GM10266 (cell line): Measurements from ENCODE around the gene ADM.

Experiments used
- DNase-seq: peaks from one replicate; pipeline ENCODE4 v3.0.0; 2012; ENCODE audit errors: extremely low spot score
- TF ChIP-seq, protein P1 (sequence below): IDR thresholded peaks from 2 replicates; pipeline ENCODE4 v1.5.1; 2012; ENCODE audit warnings: mild to moderate bottlenecking, low read depth; ENCODE audit not compliant: control insufficient read depth, insufficient read depth; ENCODE audit errors: missing control alignments

Gene ADM

DNA sequence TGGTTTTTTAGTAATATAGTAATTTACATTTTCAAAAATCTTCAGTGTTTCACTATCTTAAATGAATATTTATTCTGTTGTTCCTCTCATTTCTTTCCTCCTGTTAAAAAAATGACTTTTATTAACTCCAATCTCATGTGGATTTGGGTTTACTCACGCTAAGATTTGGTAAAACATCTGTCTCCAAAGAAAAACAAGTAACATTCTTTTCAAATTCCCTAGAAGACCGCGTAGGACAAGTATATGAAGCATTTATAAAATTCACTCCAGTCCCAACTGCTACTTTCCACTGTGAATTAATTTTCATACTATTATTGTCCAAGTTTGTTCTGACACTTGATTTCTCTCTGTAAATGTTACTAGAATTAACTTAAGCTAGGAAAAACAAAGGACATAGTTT lies 37.1 kb upstream of the ADM start:
- DNase-seq: no peak
- TF ChIP-seq, protein P1, sequence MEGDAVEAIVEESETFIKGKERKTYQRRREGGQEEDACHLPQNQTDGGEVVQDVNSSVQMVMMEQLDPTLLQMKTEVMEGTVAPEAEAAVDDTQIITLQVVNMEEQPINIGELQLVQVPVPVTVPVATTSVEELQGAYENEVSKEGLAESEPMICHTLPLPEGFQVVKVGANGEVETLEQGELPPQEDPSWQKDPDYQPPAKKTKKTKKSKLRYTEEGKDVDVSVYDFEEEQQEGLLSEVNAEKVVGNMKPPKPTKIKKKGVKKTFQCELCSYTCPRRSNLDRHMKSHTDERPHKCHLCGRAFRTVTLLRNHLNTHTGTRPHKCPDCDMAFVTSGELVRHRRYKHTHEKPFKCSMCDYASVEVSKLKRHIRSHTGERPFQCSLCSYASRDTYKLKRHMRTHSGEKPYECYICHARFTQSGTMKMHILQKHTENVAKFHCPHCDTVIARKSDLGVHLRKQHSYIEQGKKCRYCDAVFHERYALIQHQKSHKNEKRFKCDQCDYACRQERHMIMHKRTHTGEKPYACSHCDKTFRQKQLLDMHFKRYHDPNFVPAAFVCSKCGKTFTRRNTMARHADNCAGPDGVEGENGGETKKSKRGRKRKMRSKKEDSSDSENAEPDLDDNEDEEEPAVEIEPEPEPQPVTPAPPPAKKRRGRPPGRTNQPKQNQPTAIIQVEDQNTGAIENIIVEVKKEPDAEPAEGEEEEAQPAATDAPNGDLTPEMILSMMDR: no peak

DNA sequence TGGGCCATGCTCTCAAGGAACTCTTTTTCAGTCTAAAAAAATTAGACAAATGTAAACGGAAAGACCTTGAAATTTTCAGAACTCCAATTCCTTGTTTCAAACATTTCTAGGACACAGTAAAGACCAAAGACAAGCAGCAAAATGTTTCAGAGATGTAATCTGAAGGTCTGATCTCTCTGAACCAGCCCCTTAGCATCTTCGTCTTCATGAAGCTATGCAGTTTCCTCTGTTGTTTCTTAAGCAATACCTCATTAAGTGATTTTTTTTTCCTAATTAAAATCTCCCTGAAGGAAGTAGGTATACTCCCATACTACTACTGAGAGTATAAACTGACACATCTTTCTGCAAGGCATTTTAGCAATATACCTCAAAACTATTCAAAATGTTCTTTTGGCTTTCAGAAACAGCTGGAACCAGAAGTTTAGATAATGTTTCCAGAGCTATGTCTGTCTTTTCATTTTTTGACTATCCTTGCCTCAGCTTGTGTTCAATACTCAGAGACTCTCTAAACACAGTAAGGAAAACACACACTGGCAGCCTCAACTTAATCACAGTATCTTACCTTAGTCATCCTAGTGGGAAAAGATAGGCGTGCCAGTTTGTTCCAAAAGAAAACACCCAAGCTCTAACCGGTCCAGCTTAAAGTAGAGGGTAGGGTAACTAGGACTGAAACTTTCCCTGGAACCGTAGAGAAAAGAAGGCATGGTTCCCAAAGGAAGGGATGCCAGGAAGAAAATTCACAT lies 36.0 kb upstream of the ADM start:
- TF ChIP-seq, protein P1: no peak
- DNase-seq: no peak

DNA sequence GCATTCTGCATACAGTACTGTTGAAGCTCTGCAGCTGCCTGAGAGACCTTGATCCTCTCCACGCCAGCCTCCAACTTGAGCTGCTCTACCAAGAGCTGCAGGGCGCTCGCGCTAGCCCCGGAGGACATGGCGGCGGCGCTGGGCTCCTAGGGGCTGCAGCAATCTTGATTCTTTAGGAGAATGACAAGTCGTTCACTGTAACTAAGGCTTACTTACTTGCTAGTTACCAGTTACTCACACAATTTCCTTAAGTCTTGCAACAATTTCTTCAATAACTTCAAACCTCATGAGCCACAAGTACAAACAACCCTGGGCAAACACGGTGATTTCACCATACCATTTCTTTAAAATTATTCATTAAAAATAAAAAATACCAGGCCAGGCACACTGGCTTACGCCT lies 32.7 kb upstream of the ADM start:
- no peak for DNase-seq
- TF ChIP-seq, protein P1: no peak

DNA sequence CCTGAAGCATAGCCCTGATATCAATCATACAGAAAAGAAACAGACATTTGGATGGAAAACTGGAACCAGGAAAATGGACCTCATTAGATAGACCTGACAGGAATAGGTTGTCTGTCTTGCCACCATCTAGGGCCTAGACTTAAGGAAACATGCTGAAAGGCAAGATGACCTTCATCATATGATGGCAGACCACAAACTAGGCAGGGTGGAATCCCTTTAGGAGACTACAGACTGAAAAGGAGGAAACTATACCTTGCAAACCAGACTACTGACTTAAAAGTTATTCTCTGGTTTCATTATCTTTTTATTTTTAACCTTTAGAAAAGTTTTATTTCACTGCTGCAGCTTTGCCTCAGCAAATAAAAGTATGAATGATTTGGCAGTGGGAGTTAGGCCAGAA lies 31.1 kb upstream of the ADM start:
- DNase-seq: no peak
- TF ChIP-seq, protein P1: no peak

DNA sequence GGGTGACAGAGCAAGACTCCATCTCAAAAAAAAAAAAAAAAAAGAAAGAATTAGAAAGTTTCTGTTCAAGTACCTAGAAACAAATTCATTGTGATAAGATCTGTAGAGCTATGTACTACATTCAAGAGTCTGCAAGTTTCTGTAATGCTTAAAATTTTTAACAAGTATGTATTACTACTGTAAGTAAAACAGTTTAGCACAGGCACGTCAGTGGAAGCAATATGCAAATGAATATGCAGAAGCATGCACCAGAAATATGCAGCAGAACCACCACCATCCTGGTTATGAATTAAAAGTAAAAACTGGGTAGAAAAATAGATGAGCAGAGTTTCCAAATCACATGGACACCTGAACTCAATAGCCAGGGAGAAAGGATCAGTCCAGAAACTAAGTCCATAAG lies 30.1 kb upstream of the ADM start:
- TF ChIP-seq, protein P1: no peak

DNA sequence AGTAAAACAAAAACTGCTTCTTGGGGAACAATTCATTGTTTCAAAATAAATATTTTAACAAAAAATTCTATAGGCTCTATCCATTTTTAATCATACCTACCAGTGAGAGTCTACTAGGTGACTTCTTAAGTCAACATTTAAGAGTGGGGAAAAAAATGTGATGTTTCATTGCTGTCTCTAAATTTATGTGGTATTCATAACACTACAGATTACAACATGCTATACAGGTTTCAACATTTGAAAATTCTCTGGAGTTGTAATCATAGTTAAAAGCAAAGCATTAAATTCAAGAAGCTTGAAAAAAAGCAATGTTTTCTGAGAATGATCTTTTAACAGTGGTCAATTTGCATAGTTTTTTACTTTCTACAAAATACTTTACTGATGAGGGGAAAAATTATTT lies 29.2 kb upstream of the ADM start:
- TF ChIP-seq, protein P1: no peak
- DNase-seq: no peak

More for the DNA sequence above, 30.1 kb upstream of the ADM start:
- DNase-seq: no peak

DNA sequence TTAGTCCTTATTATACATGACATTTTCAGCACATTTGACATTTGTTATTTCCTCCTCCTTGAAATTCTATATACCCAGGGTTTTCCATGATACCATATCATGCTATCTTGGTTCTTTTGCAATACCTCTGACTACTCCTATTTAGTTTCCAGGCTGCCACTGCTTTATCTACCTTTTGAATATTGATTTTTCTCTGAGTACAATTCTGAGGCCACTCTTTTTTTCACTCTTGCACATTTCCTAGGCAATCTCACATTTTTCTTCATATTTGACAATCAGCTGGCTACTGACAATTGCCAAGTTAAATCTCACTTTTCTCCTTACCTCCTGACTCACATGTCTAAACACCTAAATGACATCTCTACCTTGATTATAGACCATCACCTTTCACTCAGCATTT lies 22.8 kb upstream of the ADM start:
- no peak for DNase-seq
- TF ChIP-seq, protein P1: no peak
